GM19238 (cell line): ENCODE measurements around the gene METRNL.
"Not testable (repeated sequence)": the region's sequence is repeated elsewhere in the genome, so short reads cannot be mapped to it uniquely, and the experiment has no call there.

ENCODE experiments used
- DNase-seq: peaks from one replicate; pipeline ENCODE4 v3.0.0; 2011; ENCODE audit warnings: low spot score; ENCODE audit not compliant: insufficient read length

The METRNL gene, protein sequence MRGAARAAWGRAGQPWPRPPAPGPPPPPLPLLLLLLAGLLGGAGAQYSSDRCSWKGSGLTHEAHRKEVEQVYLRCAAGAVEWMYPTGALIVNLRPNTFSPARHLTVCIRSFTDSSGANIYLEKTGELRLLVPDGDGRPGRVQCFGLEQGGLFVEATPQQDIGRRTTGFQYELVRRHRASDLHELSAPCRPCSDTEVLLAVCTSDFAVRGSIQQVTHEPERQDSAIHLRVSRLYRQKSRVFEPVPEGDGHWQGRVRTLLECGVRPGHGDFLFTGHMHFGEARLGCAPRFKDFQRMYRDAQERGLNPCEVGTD

GRCh38 chr17:83079352-83079747 lies at the start of gene METRNL:
TSS of gene METRNL (plus strand) at chr17:83079609. CDS start at chr17:83079816, 207 bp downstream.
- peak; percentile 99 for DNase-seq

DNA sequence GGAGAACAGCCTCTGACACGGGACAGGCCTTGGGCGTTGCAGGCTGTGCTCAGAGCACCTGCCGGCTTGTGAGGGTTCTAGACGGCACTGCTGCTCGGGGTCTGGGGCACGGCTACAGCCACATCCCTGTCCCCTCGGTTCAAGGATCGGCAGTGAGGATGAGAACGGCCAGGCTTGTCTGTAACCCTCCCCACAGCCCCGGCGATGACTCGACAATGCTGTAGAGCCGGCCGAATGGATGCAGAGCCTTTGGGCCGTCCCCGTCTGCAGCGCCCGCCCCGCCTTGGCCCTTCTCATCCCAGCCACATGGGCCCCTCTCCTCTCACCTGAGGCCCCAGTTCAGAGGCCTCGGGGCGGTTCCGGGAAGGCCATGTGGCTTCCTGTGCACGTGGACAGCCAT lies 49.0 kb upstream of the METRNL start:
- DNase-seq: no peak

- DNase-seq: no peak
Observed at GRCh38 chr17:83031321-83031945, 48.0 kb upstream of the METRNL start.

- DNase-seq: not testable (repeated sequence)
Observed at GRCh38 chr17:83031946-83032451, 47.4 kb upstream of the METRNL start.

GRCh38 chr17:83032781-83033180 lies 46.6 kb upstream of the METRNL start:
- DNase-seq: no peak

DNA sequence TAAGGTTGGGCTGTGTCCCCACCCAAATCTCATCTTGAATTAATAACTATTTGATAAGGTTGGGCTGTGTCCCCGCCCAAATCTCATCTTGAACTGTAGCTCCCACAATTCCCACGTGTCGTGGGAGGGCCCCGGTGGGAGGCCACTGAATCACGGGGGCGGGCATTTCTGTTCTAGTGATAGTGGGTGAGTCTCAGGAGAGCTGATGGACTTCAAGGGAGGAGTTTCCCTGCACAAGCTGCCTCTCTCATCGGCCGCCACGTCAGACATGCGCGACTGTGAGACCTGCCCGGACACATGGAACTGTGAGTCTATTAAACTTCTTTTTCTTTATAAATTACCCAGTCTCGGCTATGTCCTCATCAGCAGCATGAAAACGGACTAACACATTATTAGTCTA lies 44.9 kb upstream of the METRNL start:
- no peak for DNase-seq

DNA sequence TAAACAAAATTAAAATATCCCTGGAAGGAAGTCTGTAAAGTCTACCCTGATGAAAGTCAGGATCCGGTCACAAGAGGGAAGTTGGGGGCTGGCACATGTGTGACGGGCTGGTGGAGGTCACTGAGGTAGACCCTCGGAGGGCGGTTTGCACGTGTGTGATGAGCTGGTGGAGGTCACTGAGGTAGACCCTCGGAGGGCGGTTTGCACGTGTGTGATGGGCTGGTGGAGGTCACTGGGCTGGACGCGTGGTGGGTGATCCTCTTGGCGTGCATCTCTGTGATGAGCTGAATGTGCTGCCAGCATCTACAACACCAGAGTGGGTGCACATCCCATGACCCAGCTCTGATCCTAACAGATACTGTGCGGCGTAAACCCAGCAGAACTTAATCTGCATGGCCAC lies 43.7 kb upstream of the METRNL start:
- no peak for DNase-seq

DNA sequence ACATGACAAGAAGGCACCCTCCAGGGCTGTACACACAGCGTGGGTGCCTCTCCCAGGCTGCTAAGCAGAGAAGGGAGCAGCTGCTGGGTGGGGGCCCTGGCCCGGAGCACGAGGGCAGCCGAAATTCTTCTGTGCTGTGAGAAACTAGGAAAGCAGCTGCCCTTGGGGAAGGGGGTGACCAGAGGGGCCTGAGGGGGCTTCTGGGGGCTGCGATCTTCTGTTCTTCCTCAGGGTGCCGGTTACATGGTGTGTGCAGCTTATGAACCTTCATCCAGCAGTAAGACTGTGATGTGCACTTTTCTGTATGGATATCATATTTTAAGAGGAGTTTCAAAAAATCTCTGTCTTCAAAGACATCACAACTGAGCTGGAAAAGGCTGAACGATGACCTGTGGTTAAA lies 43.2 kb upstream of the METRNL start:
- no peak for DNase-seq

- no peak for DNase-seq
Observed at GRCh38 chr17:83036666-83037065, 42.7 kb upstream of the METRNL start.

DNA sequence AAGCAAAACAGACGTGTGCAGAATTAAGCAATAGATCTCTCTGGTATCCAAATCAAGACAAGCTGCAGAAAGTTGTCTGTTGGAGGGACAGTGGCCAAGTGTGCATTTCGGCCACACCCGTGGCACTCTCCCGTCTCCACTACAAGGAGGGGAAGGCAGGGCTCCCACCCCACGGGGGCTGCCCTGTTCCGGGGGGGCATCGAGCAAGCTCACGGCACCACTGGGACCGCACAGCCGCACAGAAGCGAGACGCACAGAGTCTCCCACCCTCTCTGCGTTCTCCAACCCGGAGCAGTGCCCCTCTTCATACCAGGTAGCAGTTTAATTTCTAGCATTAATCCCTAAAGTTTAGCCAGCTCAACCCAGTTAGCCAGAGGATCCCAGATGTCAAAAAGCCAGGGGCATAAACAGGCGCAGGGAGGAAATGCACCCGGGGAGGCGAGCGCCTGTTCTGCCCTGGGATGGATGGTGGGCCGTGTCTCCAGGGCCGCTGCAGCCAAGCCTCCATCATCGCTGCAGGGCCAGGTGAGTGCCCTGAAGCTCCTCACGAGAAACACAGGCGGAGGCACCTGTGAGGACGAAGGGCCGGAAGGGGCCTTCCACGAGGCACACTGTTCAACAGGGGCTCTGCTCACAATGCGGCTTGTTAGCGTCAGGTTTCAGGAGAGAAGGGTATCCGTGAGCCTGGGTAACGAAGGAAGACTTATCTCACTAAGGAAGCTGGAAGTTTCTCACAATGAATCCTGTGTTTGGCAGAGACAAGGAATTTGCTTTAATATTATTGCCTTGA lies 42.1 kb upstream of the METRNL start:
- DNase-seq: no peak

GRCh38 chr17:83037874-83038165 lies 41.6 kb upstream of the METRNL start:
- no peak for DNase-seq

DNA sequence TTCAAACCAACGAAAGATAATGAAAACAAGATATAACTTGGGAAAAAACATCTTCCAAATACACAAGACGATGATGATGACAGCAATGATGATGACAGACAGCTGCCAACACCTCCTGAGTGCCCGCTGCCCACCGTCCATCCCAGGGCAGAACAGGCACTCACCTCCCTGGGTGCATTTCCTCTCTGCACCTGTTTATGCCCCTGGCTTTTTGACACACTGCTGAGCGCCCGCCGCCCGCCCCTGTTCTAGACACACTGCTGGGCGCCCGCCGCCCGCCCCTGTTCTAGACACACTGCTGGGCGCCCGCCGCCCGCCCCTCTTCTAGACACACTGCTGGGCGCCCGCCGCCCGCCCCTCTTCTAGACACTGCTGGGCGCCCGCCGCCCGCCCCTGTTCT lies 40.4 kb upstream of the METRNL start:
- not testable (repeated sequence) for DNase-seq

GRCh38 chr17:83041305-83041704 lies 38.1 kb upstream of the METRNL start:
- no peak for DNase-seq

GRCh38 chr17:83042522-83043158 lies 36.8 kb upstream of the METRNL start:
- DNase-seq: no peak

DNA sequence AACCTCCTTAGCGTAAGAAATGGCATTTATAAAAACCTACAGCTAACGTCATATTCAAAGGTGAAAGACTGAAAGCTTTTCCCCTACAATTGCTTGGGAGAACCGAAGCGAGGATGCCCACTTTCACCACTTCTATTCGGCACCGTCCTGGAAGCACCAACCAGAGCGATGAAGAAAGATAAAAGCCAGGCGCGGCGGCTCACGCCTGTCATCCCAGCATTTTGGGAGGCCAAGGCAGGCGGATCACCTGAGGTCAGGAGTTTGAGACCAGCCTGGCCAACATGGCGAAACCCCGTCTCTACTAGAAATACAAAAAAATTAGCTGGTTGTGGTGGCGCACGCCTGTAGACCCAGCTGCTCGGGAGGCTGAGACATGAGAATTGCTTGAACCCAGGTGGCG lies 34.9 kb upstream of the METRNL start:
- DNase-seq: not testable (repeated sequence)

- no peak for DNase-seq
Observed at GRCh38 chr17:83046448-83047181, 32.8 kb upstream of the METRNL start.

- no peak for DNase-seq
Observed at GRCh38 chr17:83047182-83047478, 32.3 kb upstream of the METRNL start.

- DNase-seq: not testable (repeated sequence)
Observed at GRCh38 chr17:83047818-83048475, 31.5 kb upstream of the METRNL start.

DNA sequence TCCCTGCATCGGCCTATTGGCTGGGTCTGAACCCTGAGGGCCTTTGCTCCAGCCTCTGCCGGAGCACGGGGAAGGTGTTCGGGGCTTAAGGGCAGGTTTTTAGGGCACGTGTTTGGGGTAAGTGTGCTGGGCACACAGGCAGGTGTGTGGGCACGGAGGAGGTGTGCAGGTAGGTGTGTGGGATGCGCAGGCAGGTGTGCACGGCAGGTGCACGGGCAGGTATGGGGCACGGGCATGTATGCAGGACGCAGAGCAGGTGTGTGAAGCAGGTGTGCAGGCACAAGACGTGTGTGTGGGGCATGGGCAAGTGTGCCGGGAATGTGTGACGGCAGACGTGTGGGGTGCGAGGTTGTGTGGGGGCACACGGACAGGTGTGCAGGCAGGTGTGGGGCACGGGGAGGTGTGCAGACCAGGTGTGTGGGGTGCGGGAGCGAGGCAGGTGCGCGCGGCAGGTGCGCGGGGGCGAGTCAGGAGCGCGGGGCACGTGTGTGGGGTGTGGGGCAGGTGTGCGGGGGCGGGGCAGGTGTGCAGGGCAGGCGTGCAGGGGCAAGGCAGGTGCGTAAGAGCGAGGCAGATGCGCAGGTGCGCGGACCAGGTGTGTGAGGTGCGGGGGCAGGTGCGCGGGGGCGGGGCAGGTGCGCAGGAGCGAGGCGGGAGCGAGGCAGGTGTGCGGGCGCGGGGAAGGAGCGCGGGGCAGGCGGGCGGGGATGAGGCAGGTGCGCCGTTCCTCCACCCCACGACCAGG lies 28.6 kb upstream of the METRNL start:
- DNase-seq: no peak
